HuH-7 (cell line): Measurements from ENCODE around the gene NUP37.
"Not testable (repeated sequence)": the region's sequence is repeated elsewhere in the genome, so short reads cannot be mapped to it uniquely, and the experiment has no call there.

Experiments
- DNase-seq: peaks from one replicate; pipeline ENCODE4 v3.0.0; 2011; ENCODE audit warnings: low spot score

The NUP37 gene

GRCh38 chr12:102089228-102089835, 30.6 kb downstream of the NUP37 start:
- DNase-seq = not testable (repeated sequence)

GRCh38 chr12:102080842-102081241, 39.1 kb downstream of the NUP37 start:
- no peak for DNase-seq

- not testable (repeated sequence) for DNase-seq
Measured at GRCh38 chr12:102072092-102072491, 47.8 kb downstream of the NUP37 start.

GRCh38 chr12:102069707-102070106, 50.2 kb downstream of the NUP37 start:
- no peak for DNase-seq

GRCh38 chr12:102067574-102068258, 52.2 kb downstream of the NUP37 start:
- no peak for DNase-seq

GRCh38 chr12:102064476-102064875, 55.4 kb downstream of the NUP37 start:
- no peak for DNase-seq

- no peak for DNase-seq
Measured at GRCh38 chr12:102063069-102063468, 56.8 kb downstream of the NUP37 start.

- no peak for DNase-seq
Measured at GRCh38 chr12:102062419-102062806, 57.5 kb downstream of the NUP37 start.

GRCh38 chr12:102061560-102062418, 58.1 kb downstream of the NUP37 start, which contains the start of gene WASHC3:
WASHC3 (minus strand) TSS chr12:102061991; CDS start chr12:102061962, 29 bp downstream.
- peak; percentile 75 for DNase-seq

- DNase-seq = no peak
Measured at GRCh38 chr12:102061096-102061559, 58.8 kb downstream of the NUP37 start.

- no peak for DNase-seq
Measured at GRCh38 chr12:102059343-102059742, 60.6 kb downstream of the NUP37 start.

- DNase-seq = no peak
Measured at GRCh38 chr12:102054345-102054744, 65.6 kb downstream of the NUP37 start.

GRCh38 chr12:102053062-102053349, 66.9 kb downstream of the NUP37 start:
- no peak for DNase-seq

- no peak for DNase-seq
Measured at GRCh38 chr12:102052192-102053061, 67.5 kb downstream of the NUP37 start.

- DNase-seq = no peak
Measured at GRCh38 chr12:102051431-102051965, 68.4 kb downstream of the NUP37 start.

- no peak for DNase-seq
Measured at GRCh38 chr12:102050660-102051430, 69.1 kb downstream of the NUP37 start.

- DNase-seq = no peak
Measured at GRCh38 chr12:102043928-102044327, 76.0 kb downstream of the NUP37 start.

- no peak for DNase-seq
Measured at GRCh38 chr12:102033991-102034745, 85.7 kb downstream of the NUP37 start.

- DNase-seq = no peak
Measured at GRCh38 chr12:102031852-102032251, 88.1 kb downstream of the NUP37 start.

- DNase-seq = no peak
Measured at GRCh38 chr12:102029141-102029540, 90.8 kb downstream of the NUP37 start.
